GM23338 (cell line): Measurements from ENCODE around the gene CDHR2. TPM values are rescaled to one million over a fixed set of nuclear protein-coding genes. Genes with fewer than 3 reads are reported as not detected.

Experiments used
- ATAC-seq: fragments of 200-7000 bp; cut with Tn5 transposase; 3 replicates; pipeline ENCODE4 v1.9.1; 2020
- DNase-seq: peaks from one replicate; pipeline ENCODE4 v3.0.0-alpha.2; 2015; ENCODE audit warnings: low spot score
- H2AFZ ChIP-seq: fragments of 200-600 bp; sonication (generic); 2 replicates; pipeline ENCODE4 v1.8.0; 2016; ENCODE audit warnings: antibody characterized with exemption, mild to moderate bottlenecking, moderate library complexity
- H3F3A ChIP-seq: fragments of 200-600 bp; sonication (generic); replicated peaks from 2 replicates; pipeline ENCODE4 v1.8.0; 2017; ENCODE audit warnings: antibody characterized with exemption, mixed run types, low read depth
- H3K27ac ChIP-seq: fragments of 200-600 bp; sonication (generic); 2 replicates; pipeline ENCODE4 v1.6.1; 2016; ENCODE audit warnings: low read depth
- H3K27me3 ChIP-seq: fragments of 200-600 bp; sonication (generic); 2 replicates; pipeline ENCODE4 v1.8.0; 2016; ENCODE audit warnings: mild to moderate bottlenecking, mixed run types, moderate library complexity; ENCODE audit not compliant: insufficient read depth
- H3K36me3 ChIP-seq: fragments of 200-600 bp; sonication (generic); 2 replicates; pipeline ENCODE4 v1.8.0; 2016; ENCODE audit warnings: mild to moderate bottlenecking; ENCODE audit not compliant: insufficient read depth
- H3K4me1 ChIP-seq: fragments of 200-600 bp; sonication (generic); 2 replicates; pipeline ENCODE4 v1.8.0; 2016; ENCODE audit warnings: mild to moderate bottlenecking, moderate library complexity; ENCODE audit not compliant: insufficient read depth
- H3K4me2 ChIP-seq: fragments of 200-600 bp; sonication (generic); 2 replicates; pipeline ENCODE4 v1.7.1; 2017; ENCODE audit warnings: mixed run types
- H3K4me3 ChIP-seq: fragments of 200-600 bp; sonication (generic); 2 replicates; pipeline ENCODE4 v1.6.1; 2016; ENCODE audit warnings: mixed run types
- H3K79me2 ChIP-seq: fragments of 200-600 bp; sonication (generic); replicated peaks from 2 replicates; pipeline ENCODE4 v1.8.0; 2017; ENCODE audit warnings: mild to moderate bottlenecking; ENCODE audit not compliant: insufficient read depth
- H3K9me2 ChIP-seq: fragments of 200-600 bp; sonication (generic); 2 replicates; pipeline ENCODE4 v1.8.0; 2017; ENCODE audit not compliant: insufficient read depth
- H4K20me1 ChIP-seq: fragments of 200-600 bp; sonication (generic); replicated peaks from 2 replicates; pipeline ENCODE4 v1.8.0; 2017; ENCODE audit warnings: mild to moderate bottlenecking; ENCODE audit not compliant: insufficient read depth
- H3K27ac Mint-ChIP-seq: 2 replicates; pipeline ENCODE4 v1.8.0; 2020; ENCODE audit warnings: inconsistent platforms, mild to moderate bottlenecking, moderate library complexity, mixed read lengths
- H3K27me3 Mint-ChIP-seq: 3 replicates; pipeline ENCODE4 v1.8.0; 2022; ENCODE audit warnings: low read depth, mild to moderate bottlenecking, moderate library complexity, mixed read lengths, inconsistent platforms; ENCODE audit not compliant: insufficient read depth, poor library complexity
- H3K36me3 Mint-ChIP-seq: 3 replicates; pipeline ENCODE4 v1.8.0; 2021; ENCODE audit warnings: low read depth, mild to moderate bottlenecking, inconsistent platforms, moderate library complexity, mixed read lengths
- H3K4me1 Mint-ChIP-seq: 3 replicates; pipeline ENCODE4 v1.8.0; 2020; ENCODE audit warnings: mild to moderate bottlenecking, inconsistent platforms, mixed read lengths
- H3K4me3 Mint-ChIP-seq: 3 replicates; pipeline ENCODE4 v1.8.0; 2021; ENCODE audit warnings: moderate library complexity, mild to moderate bottlenecking, inconsistent platforms, mixed read lengths
- H3K9me3 Mint-ChIP-seq: 3 replicates; pipeline ENCODE4 v1.8.0; 2020; ENCODE audit warnings: moderate library complexity, mild to moderate bottlenecking, inconsistent platforms, mixed read lengths
- CREB1 ChIP-seq: fragments of 250-450 bp; sonication (Bioruptor Pico); IDR thresholded peaks from 2 replicates; pipeline ENCODE4 v1.5.0; 2020; ENCODE audit warnings: low read depth, mild to moderate bottlenecking, moderate library complexity
- CTCF ChIP-seq, 2 experiments: fragments of 200-600 bp in 1 of 2; sonication (generic) in 1 of 2; conservative IDR thresholded peaks; 2 replicates each; pipeline versions ENCODE4 v1.5.1 to v1.6.1; 2016 to 2017; ENCODE audit warnings: antibody characterized with exemption in 2 of 2, low read depth in 2 of 2, mild to moderate bottlenecking in 2 of 2, moderate library complexity in 1 of 2
- ETS1 ChIP-seq: IDR thresholded peaks from 2 replicates; pipeline ENCODE4 v1.6.1; 2016; ENCODE audit warnings: antibody characterized with exemption
- EZH2 ChIP-seq: fragments of 200-600 bp; sonication (generic); IDR thresholded peaks from one replicate; pipeline ENCODE4 v1.8.0; 2017; ENCODE audit warnings: antibody characterized with exemption, mild to moderate bottlenecking, low read depth; ENCODE audit not compliant: unreplicated experiment
- EZH2phosphoT487 ChIP-seq: fragments of 200-600 bp; sonication (generic); IDR thresholded peaks from one replicate; pipeline ENCODE4 v1.8.1; 2018; ENCODE audit warnings: antibody characterized with exemption; ENCODE audit not compliant: unreplicated experiment
- JUNB ChIP-seq: IDR thresholded peaks from one replicate; pipeline ENCODE4 v1.6.1; 2016; ENCODE audit warnings: antibody characterized with exemption; ENCODE audit not compliant: unreplicated experiment
- NANOG ChIP-seq: IDR thresholded peaks from 2 replicates; pipeline ENCODE4 v1.6.1; 2016; ENCODE audit warnings: antibody characterized with exemption, borderline replicate concordance
- POLR2AphosphoS5 ChIP-seq: IDR thresholded peaks from 2 replicates; pipeline ENCODE4 v1.6.1; 2016; ENCODE audit warnings: antibody characterized with exemption, low read depth
- REST ChIP-seq: IDR thresholded peaks from one replicate; pipeline ENCODE4 v1.6.1; 2018; ENCODE audit warnings: antibody characterized with exemption; ENCODE audit not compliant: unreplicated experiment
- STAT1 ChIP-seq: IDR thresholded peaks from one replicate; pipeline ENCODE4 v1.6.1; 2016; ENCODE audit warnings: antibody characterized with exemption; ENCODE audit not compliant: unreplicated experiment
- ZNF114 ChIP-seq: fragments of 250-450 bp; sonication (Bioruptor Pico); IDR thresholded peaks from 2 replicates; pipeline ENCODE4 v1.5.0; 2020; ENCODE audit warnings: mild to moderate bottlenecking, moderate library complexity
- ZNF331 ChIP-seq: fragments of 250-450 bp; sonication (Bioruptor Pico); IDR thresholded peaks from 2 replicates; pipeline ENCODE4 v1.5.0; 2020; ENCODE audit warnings: low read depth, mild to moderate bottlenecking, moderate library complexity
- ZNF462 ChIP-seq: fragments of 250-450 bp; sonication (Bioruptor Pico); IDR thresholded peaks from 2 replicates; pipeline ENCODE4 v1.5.0; 2020; ENCODE audit warnings: mild to moderate bottlenecking, moderate library complexity
- polyA plus RNA-seq: library from polyadenylated mRNA; unstranded; fragments of >200 nt; fragmentation: Nextera tagmentation; extraction: Ambion mirVana; gene quantifications from 2 replicates; pipeline ENCODE4 v1.2.1, GENCODE V29; 2016
- total RNA-seq: library from RNA; depleted of rRNA; stranded (reverse); fragments of >200 nt; shearing (Covaris generic); gene quantifications from 2 replicates; pipeline ENCODE4 v1.2.3, GENCODE V29; 2014

Gene CDHR2
- total and polyA plus RNA-seq, 2 experiments from 2014 or later, result not detected

GRCh38 chr5:176540956-176541337 lies 8.2 kb upstream of the CDHR2 start:
- Mint-ChIP-seq H3K27ac (peak overlapping the region; percentile 86), H3K9me3 (no peaks in the 10 kb centered on the region), H3K36me3 (peaks cover 2% of the 10 kb centered on the region), H3K4me3 (peak overlapping the region; percentile 88; the same call in 1 of the 3 replicates), H3K27me3 (peaks cover 29% of the 10 kb centered on the region), H3K4me1 (peaks cover 49% of the 10 kb centered on the region)
- no peaks in the 10 kb centered on the region for H3K9me2 ChIP-seq
- H3K36me3 ChIP-seq, result no peaks in the 10 kb centered on the region
- ATAC-seq (no peak), DNase-seq (no peak)
- peaks cover 28% of the 10 kb centered on the region for H3K4me1 ChIP-seq
- H3F3A ChIP-seq, result peaks cover 17% of the 10 kb centered on the region
- peak overlapping the region; percentile 92; the same call in 1 of the 2 replicates for H3K27ac ChIP-seq
- H3K79me2 ChIP-seq, result peaks cover 13% of the 10 kb centered on the region
- TF ChIP-seq EZH2phosphoT487 (no peak), STAT1 (no peak), NANOG (no peak), REST (no peak), CREB1 (CRISPR knock-in tag) (no peak), ZNF114 (no peak), CTCF (conservative IDR thresholded peaks at IDR 0.05; ENCODE audit: low read depth in 2 of 2) (no peak), ZNF462 (no peak), POLR2AphosphoS5 (no peak), ETS1 (no peak), JUNB (no peak), ZNF331 (CRISPR knock-in tag) (no peak), EZH2 (no peak)
- peak overlapping the region; percentile 84; the same call in 1 of the 2 replicates for H3K4me3 ChIP-seq
- H3K27me3 ChIP-seq, result no peaks in the 10 kb centered on the region
- peak overlapping the region; percentile 88 for H3K4me2 ChIP-seq
- no peaks in the 10 kb centered on the region for H4K20me1 ChIP-seq
- H2AFZ ChIP-seq, result no peak overlapping the region
